Esophagus squamous epithelium (tissue), 5 donors: Measurements from ENCODE around the gene TAX1BP3. TPM values are rescaled to one million over a fixed set of nuclear protein-coding genes. Genes with fewer than 3 reads are reported as not detected.
"Not testable (repeated sequence)": the region's sequence is repeated elsewhere in the genome, so short reads cannot be mapped to it uniquely, and the experiment has no call there.

Source experiments
- DNase-seq: peaks from one replicate; lab custom pipeline; 2025; lab: John Stamatoyannopoulos, UW
- H3K27ac ChIP-seq, 4 donors: fragments of 200-600 bp; sonication (generic); one replicate each; pipeline ENCODE4 v1.5.1; 2016 to 2019; ENCODE audit warnings: mild to moderate bottlenecking in 1 of 4
- H3K27me3 ChIP-seq, 4 donors: fragments of 200-600 bp; sonication (generic); 1 replicate in 3 of 4; 2 replicates in 1 of 4; pipeline versions ENCODE4 v1.5.1 to v1.6.0; 2017 to 2021; ENCODE audit warnings: antibody characterized with exemption in 1 of 4
- H3K36me3 ChIP-seq, 3 donors: fragments of 200-600 bp; sonication (generic); one replicate each; pipeline ENCODE4 v1.5.1; 2016 to 2019
- H3K4me1 ChIP-seq, 3 donors: fragments of 200-600 bp; sonication (generic); one replicate each; pipeline ENCODE4 v1.5.1; 2017 to 2019
- H3K4me3 ChIP-seq, 4 donors: fragments of 200-600 bp; sonication (generic); 1 replicate in 3 of 4; 2 replicates in 1 of 4; pipeline ENCODE4 v1.5.1; 2016 to 2019; ENCODE audit warnings: mild to moderate bottlenecking in 2 of 4, moderate library complexity in 1 of 4
- H3K9me3 ChIP-seq, 3 donors: fragments of 200-600 bp; sonication (generic); one replicate each; pipeline ENCODE4 v1.5.1; 2016 to 2019
- CTCF ChIP-seq, 6 experiments: fragments of 450-650 bp in 4 of 6; fragments of 200-600 bp in 2 of 6; sonication (generic) in 2 of 6; IDR thresholded peaks; one replicate each; pipeline ENCODE4 v1.5.1; 2016 to 2019; ENCODE audit warnings: antibody characterized with exemption in 6 of 6, mild to moderate bottlenecking in 4 of 6, moderate library complexity in 4 of 6
- POLR2A ChIP-seq, 4 donors: fragments of 450-650 bp; IDR thresholded peaks; one replicate each; pipeline ENCODE4 v1.6.1; 2017; ENCODE audit warnings: antibody characterized with exemption in 4 of 4, mild to moderate bottlenecking in 4 of 4, moderate library complexity in 3 of 4
- WGBS, 2 donors: methylation state at CpG; one replicate each; pipeline ENCODE4 v1.1.5; 2018; 5-methylcytosine and 5-hydroxymethylcytosine counted together
- intact Hi-C: fragments of 100-400 bp; cut with DNase I; formaldehyde crosslinking; loops from one replicate; pipeline ENCODE4 v1.15.0; 2022
- total RNA-seq, 4 donors: library from RNA; depleted of rRNA; stranded (reverse); fragments of >200 nt; gene quantifications; one replicate each; pipeline ENCODE4 v1.1.0, GENCODE V29; 2016
- donor health status: DM: yes; HTN: yes; CAD: no.

The TAX1BP3 gene
- total RNA-seq, 4 donors from 2014 or later, result 185 to 371 (median 293) TPM

DNA sequence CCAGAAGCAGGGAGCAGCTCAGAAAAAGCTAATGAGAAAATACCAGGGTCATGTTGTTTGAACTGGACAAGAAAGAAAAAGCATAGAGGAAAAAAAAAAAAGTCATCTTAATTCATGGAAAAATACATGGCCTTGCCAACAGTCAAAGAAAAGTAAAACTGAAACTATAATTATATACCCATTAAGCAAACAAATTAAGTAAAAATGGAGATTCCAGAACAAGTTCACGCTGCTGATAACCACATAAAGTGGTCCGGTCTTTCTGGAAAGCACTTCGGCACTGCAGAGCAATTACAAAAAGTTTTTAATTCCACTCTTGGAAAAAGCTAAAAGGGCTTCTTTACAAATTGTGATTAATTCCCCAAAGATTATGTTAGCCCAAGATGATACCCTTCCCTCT is 40.0 kb upstream of the TAX1BP3 start:
- DNase-seq, result no peak
- no peaks in the 10 kb centered on the region for H3K27me3 ChIP-seq
- H3K4me3 ChIP-seq, result no peak overlapping the region
- no peaks in the 10 kb centered on the region for H3K9me3 ChIP-seq
- 32 to 44% methylated on average over 3 of the region's 3 CpGs for WGBS, 2 donors
- H3K27ac ChIP-seq, result no peak overlapping the region
- H3K4me1 ChIP-seq, result peaks cover 0 to 13% (median 3%) of the 10 kb centered on the region in 3 donors
- TF ChIP-seq CTCF (IDR thresholded peaks at IDR 0.05) (no peak), POLR2A (IDR thresholded peaks at IDR 0.05) (no peak)
- intact Hi-C loops, result no loop called here
- peaks cover 0 to 19% (median 0%) of the 10 kb centered on the region in 3 donors for H3K36me3 ChIP-seq

- 90 to 100% methylated on average over 1 of the region's 1 CpG for WGBS, 2 donors
- H3K27me3 ChIP-seq, H3K9me3 ChIP-seq, DNase-seq, H3K36me3 ChIP-seq, intact Hi-C loops, H3K4me1 ChIP-seq, H3K27ac ChIP-seq, H3K4me3 ChIP-seq: not testable (repeated sequence)
These were observed 37.3 kb upstream of the TAX1BP3 start for GRCh38 chr17:3705718-3705984.

DNA sequence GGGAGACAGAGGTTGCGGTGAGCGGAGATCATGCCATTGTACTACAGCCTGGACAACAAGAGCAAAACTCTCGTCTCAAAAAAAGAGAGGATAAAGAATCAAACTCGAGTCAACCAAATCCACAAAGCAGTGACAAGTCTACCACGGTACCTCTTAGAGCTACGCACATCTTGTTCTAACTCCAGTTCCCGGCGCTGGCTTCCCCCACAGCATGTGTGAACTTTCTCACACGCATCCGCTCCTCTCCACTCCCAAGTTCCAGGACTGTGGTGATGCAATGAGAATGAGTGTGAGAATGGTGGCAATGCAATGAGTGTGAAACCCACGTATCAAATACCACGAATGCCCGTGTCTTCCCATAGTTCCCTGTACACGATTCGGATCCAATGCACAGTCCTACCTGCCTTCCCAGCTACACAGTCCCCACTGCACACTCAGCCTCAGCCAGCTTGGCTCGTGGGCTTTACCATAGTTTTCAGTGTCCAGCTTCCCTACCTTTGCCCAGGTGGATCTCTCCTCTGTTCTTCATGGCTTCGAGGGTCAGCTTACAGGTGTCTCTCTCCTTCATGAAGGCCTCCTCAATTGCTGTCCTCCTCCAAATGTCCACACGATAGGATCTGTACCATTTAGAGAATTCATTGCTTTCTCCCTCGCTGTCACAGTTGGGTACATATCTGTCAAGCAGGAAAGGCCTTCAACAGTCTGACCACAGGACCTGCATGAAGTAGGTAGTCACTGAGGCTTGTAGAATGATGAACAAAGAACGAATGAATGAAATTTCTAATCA is 36.7 kb upstream of the TAX1BP3 start:
- Histone ChIP-seq H3K4me1 (no peaks in the 10 kb centered on the region), H3K4me3 (no peak overlapping the region), H3K27me3 (no peaks in the 10 kb centered on the region), H3K36me3 (no peaks in the 10 kb centered on the region), H3K27ac (no peak overlapping the region), H3K9me3 (no peaks in the 10 kb centered on the region)
- 76 to 81% methylated on average over 18 to 20 of the region's 20 CpGs for WGBS, 2 donors
- no peak for DNase-seq
- TF ChIP-seq CTCF (IDR thresholded peaks at IDR 0.05) (no peak), POLR2A (IDR thresholded peaks at IDR 0.05) (no peak)
- intact Hi-C loops, result no loop called here

GRCh38 chr17:3702041-3702539 is 33.7 kb upstream of the TAX1BP3 start:
- intact Hi-C loops, DNase-seq, H3K36me3 ChIP-seq, H3K4me3 ChIP-seq, H3K27ac ChIP-seq, H3K4me1 ChIP-seq: not testable (repeated sequence)
- Histone ChIP-seq H3K9me3 (peaks cover 0 to 10% (median 8%) of the 10 kb centered on the region in 3 donors), H3K27me3 (peaks cover 0 to 16% (median 0%) of the 10 kb centered on the region in 4 donors)
- whole genome bisulfite sequencing, 2 donors, result 56 to 63% methylated on average over 3 to 4 of the region's 7 CpGs

DNA sequence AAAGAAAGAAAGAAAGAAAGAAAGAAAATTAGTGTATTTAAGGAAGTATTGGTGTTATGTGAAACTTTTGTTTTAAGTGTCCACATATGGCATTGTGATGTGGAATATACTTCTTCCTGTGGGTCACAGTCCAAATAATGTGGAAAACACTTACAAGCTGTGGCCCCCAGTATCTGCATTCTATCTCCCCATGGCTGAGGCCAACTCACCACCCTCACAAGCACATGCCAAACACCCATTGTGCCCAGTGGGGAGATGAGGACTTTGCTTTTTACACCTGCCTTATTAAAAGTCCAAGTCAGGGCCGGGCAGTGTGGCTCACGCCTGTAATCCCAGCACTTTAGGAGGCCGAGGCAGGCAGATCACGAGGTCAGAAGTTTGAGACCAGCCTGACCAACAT is 31.6 kb upstream of the TAX1BP3 start:
- Histone ChIP-seq H3K9me3 (peaks cover 0 to 10% (median 8%) of the 10 kb centered on the region in 3 donors), H3K4me3 (no peak overlapping the region), H3K4me1 (peaks cover 7 to 19% (median 8%) of the 10 kb centered on the region in 3 donors), H3K36me3 (no peaks in the 10 kb centered on the region), H3K27ac (no peak overlapping the region), H3K27me3 (peaks cover 5 to 37% (median 7%) of the 10 kb centered on the region in 4 donors)
- DNase-seq, result no peak
- intact Hi-C loops, result no loop called here
- TF ChIP-seq POLR2A (IDR thresholded peaks at IDR 0.05) (no peak), CTCF (IDR thresholded peaks at IDR 0.05) (no peak)
- 92 to 100% methylated on average over 2 to 4 of the region's 4 CpGs for WGBS, 2 donors

DNA sequence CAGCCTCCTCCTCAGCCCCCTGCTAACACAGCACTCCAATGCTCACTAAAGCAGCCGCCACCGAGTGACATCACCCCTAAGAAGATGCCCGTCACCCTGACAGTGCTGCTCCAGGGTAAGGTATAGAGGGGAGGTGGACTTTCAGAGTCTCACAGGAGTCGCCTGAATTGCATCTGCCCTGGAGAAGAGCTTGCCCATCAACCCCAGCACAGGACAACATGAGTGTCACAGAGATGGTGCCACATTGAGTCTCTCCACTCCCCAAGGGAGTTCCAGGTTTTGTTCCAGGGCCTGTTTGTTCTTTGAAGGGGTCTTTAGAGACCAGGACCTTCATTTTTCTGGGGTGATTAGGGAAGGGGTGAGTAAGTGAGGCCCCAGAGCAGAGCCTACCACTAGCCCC is 29.8 kb upstream of the TAX1BP3 start:
- intact Hi-C loops, result no loop called here
- WGBS, 2 donors, result 92% methylated on average over 4 of the region's 4 CpGs; no CpG with 5 or more reads in 1 of the 2 donors

More for the DNA sequence above, 29.8 kb upstream of the TAX1BP3 start:
- no peaks in the 10 kb centered on the region for H3K36me3 ChIP-seq
- no peak overlapping the region for H3K4me3 ChIP-seq
- H3K9me3 ChIP-seq, result peaks cover 0 to 10% (median 8%) of the 10 kb centered on the region in 3 donors
- peaks cover 5 to 55% (median 8%) of the 10 kb centered on the region in 4 donors for H3K27me3 ChIP-seq
- H3K4me1 ChIP-seq, result peaks cover 7 to 25% (median 8%) of the 10 kb centered on the region in 3 donors
- TF ChIP-seq POLR2A (IDR thresholded peaks at IDR 0.05) (no peak), CTCF (IDR thresholded peaks at IDR 0.05) (no peak)
- no peak overlapping the region for H3K27ac ChIP-seq
- DNase-seq, result no peak
